Mesenchymal stem cell (in vitro differentiated cells and primary cell): ENCODE measurements around the gene NDUFS6. TPM values are rescaled to one million over a fixed set of nuclear protein-coding genes. Genes with fewer than 3 reads are reported as not detected.

Source experiments
- DNase-seq: peaks from one replicate; pipeline ENCODE4 v3.0.0-alpha.2; 2013
- H2AFZ ChIP-seq: one replicate; pipeline ENCODE4 v1.6.1; 2013; ENCODE audit warnings: low read depth, mild to moderate bottlenecking, control low read depth, inconsistent platforms, low read length, moderate library complexity
- H2AK5ac ChIP-seq: 2 replicates; pipeline ENCODE4 v1.6.1; 2013; ENCODE audit warnings: low read length, moderate library complexity, mild to moderate bottlenecking, inconsistent platforms; ENCODE audit not compliant: severe bottlenecking
- H2BK120ac ChIP-seq: one replicate; pipeline ENCODE4 v1.6.1; 2013; ENCODE audit warnings: low read depth, mild to moderate bottlenecking, inconsistent platforms, low read length, moderate library complexity
- H2BK12ac ChIP-seq, 2 experiments: one replicate each; pipeline ENCODE4 v1.6.1; 2013; ENCODE audit warnings: inconsistent platforms in 2 of 2, low read length in 2 of 2, mild to moderate bottlenecking in 2 of 2, moderate library complexity in 2 of 2, control low read depth in 1 of 2
- H2BK15ac ChIP-seq: one replicate; pipeline ENCODE4 v1.6.1; 2013; ENCODE audit warnings: mild to moderate bottlenecking, low read depth, inconsistent platforms; ENCODE audit not compliant: poor library complexity, severe bottlenecking
- H2BK5ac ChIP-seq: 2 replicates; pipeline ENCODE4 v1.6.1; 2013; ENCODE audit warnings: low read depth, mild to moderate bottlenecking, low read length, control low read depth, inconsistent platforms; ENCODE audit not compliant: poor library complexity, severe bottlenecking
- H3K14ac ChIP-seq, 2 experiments: one replicate each; pipeline ENCODE4 v1.6.1; 2013; ENCODE audit warnings: inconsistent platforms in 2 of 2, low read length in 2 of 2, control low read depth in 1 of 2, mild to moderate bottlenecking in 1 of 2, moderate library complexity in 1 of 2
- H3K18ac ChIP-seq, 2 experiments: one replicate each; pipeline ENCODE4 v1.6.1; 2013; ENCODE audit warnings: inconsistent platforms in 2 of 2, low read length in 2 of 2, control low read depth in 1 of 2, low read depth in 1 of 2, mild to moderate bottlenecking in 1 of 2
- H3K23ac ChIP-seq, 2 experiments: one replicate each; pipeline ENCODE4 v1.6.1; 2013; ENCODE audit warnings: inconsistent platforms in 2 of 2, low read length in 2 of 2, mild to moderate bottlenecking in 2 of 2, moderate library complexity in 2 of 2, control low read depth in 1 of 2
- H3K27ac ChIP-seq: 2 replicates; pipeline ENCODE4 v1.5.1; 2013; ENCODE audit warnings: mild to moderate bottlenecking, moderate library complexity, low read length, control low read depth, inconsistent platforms; ENCODE audit not compliant: poor library complexity, severe bottlenecking
- H3K27me3 ChIP-seq, 2 experiments: 2 replicates each; pipeline versions ENCODE4 v1.6.1 to v1.7.0; 2013; ENCODE audit warnings: low read length in 2 of 2, mild to moderate bottlenecking in 2 of 2, moderate library complexity in 2 of 2, control low read depth in 1 of 2, inconsistent platforms in 1 of 2; ENCODE audit not compliant: control insufficient read depth in 1 of 2, insufficient read depth in 1 of 2
- H3K36me3 ChIP-seq, 2 experiments: 2 replicates each; pipeline versions ENCODE4 v1.6.1 to v1.7.0; 2013; ENCODE audit warnings: low read length in 2 of 2, control low read depth in 1 of 2, inconsistent platforms in 1 of 2, low read depth in 1 of 2, mild to moderate bottlenecking in 1 of 2; ENCODE audit not compliant: insufficient read depth in 2 of 2, control insufficient read depth in 1 of 2
- H3K4ac ChIP-seq, 2 experiments: one replicate each; pipeline ENCODE4 v1.6.1; 2013; ENCODE audit warnings: inconsistent platforms in 2 of 2, low read length in 2 of 2, mild to moderate bottlenecking in 2 of 2, moderate library complexity in 2 of 2, control low read depth in 1 of 2, low read depth in 1 of 2
- H3K4me1 ChIP-seq: 2 replicates; pipeline ENCODE4 v1.6.1; 2013; ENCODE audit warnings: low read depth, low read length, control low read depth; ENCODE audit not compliant: control insufficient read depth, insufficient read depth
- H3K4me2 ChIP-seq: 2 replicates; pipeline ENCODE4 v1.6.1; 2013; ENCODE audit warnings: low read length, mild to moderate bottlenecking, inconsistent platforms; ENCODE audit not compliant: poor library complexity, severe bottlenecking
- H3K4me3 ChIP-seq, 2 experiments: 2 replicates each; pipeline versions ENCODE4 v1.5.1 to v1.7.0; 2013; ENCODE audit warnings: low read length in 2 of 2, mild to moderate bottlenecking in 2 of 2, control low read depth in 1 of 2, low read depth in 1 of 2; ENCODE audit not compliant: insufficient read depth in 1 of 2
- H3K79me1 ChIP-seq: replicated peaks from 2 replicates; pipeline ENCODE4 v1.6.1; 2013; ENCODE audit warnings: mild to moderate bottlenecking, control low read depth, low read length, inconsistent platforms; ENCODE audit not compliant: poor library complexity, severe bottlenecking
- H3K9ac ChIP-seq: 2 replicates; pipeline ENCODE4 v1.7.0; 2013; ENCODE audit warnings: mild to moderate bottlenecking, low read length, moderate library complexity
- H3K9me3 ChIP-seq: 2 replicates; pipeline ENCODE4 v1.7.0; 2013; ENCODE audit warnings: mild to moderate bottlenecking, low read length; ENCODE audit not compliant: control insufficient read depth
- H4K8ac ChIP-seq: one replicate; pipeline ENCODE4 v1.6.1; 2013; ENCODE audit warnings: inconsistent platforms, mild to moderate bottlenecking, low read length, moderate library complexity
- H4K91ac ChIP-seq: one replicate; pipeline ENCODE4 v1.6.1; 2013; ENCODE audit warnings: mild to moderate bottlenecking, low read length, inconsistent platforms
- WGBS: methylation state at CpG from one replicate; pipeline ENCODE4 v1.1.7; 2013; ENCODE audit warnings: mixed read lengths; 5-methylcytosine and 5-hydroxymethylcytosine counted together
- polyA plus RNA-seq, 2 experiments: library from polyadenylated mRNA; stranded (reverse); fragments of 200-250 nt; gene quantifications; one replicate each; pipeline ENCODE4 v1.2.3, GENCODE V29; 2013

NDUFS6 gene
- polyA plus RNA-seq (2013, experiment 1 of 2) = 102 TPM
- polyA plus RNA-seq (2013, experiment 2 of 2) = 105 TPM

- Histone ChIP-seq H3K4me2 (peak within 1 kb of the TSS; percentile 93), H2AK5ac (no peak within 1 kb of the TSS), H2BK15ac (peak within 1 kb of the TSS; percentile 82), H3K4me3 (peak within 1 kb of the TSS; percentile 96 to 98), H2BK5ac (peak within 1 kb of the TSS; percentile 12), H3K27me3 (no peaks in the 10 kb centered on the region), H3K4me1 (peaks cover 19% of the 10 kb centered on the region), H3K4ac (peak within 1 kb of the TSS; percentile 65 to 73), H4K91ac (peak within 1 kb of the TSS; percentile 88), H3K18ac (peak within 1 kb of the TSS; percentile 30 to 99), H3K9me3 (no peaks in the 10 kb centered on the region), H3K23ac (peak within 1 kb of the TSS in 1 of 2 experiments; percentile 54), H2AFZ (peak within 1 kb of the TSS; percentile 89), H4K8ac (peak within 1 kb of the TSS; percentile 94), H3K27ac (peak within 1 kb of the TSS; percentile 78), H3K9ac (peak within 1 kb of the TSS; percentile 97), H2BK12ac (peak within 1 kb of the TSS in 1 of 2 experiments; percentile 7), H3K14ac (peak within 1 kb of the TSS in 1 of 2 experiments; percentile 99), H3K36me3 (peaks cover 47 to 61% of the 10 kb centered on the region in 2 experiments), H2BK120ac (no peak within 1 kb of the TSS), H3K79me1 (peaks cover 39% of the 10 kb centered on the region)
- peak; percentile 65 for DNase-seq
- WGBS = under 1% methylated on average over 67 of the region's 69 CpGs
Measured at GRCh38 chr5:1801222-1801966, at the start of gene NDUFS6. TSS of gene NDUFS6 (plus strand) at chr5:1801407. CDS start at chr5:1801418, 11 bp downstream.

- Histone ChIP-seq H3K9me3 (no peaks in the 10 kb centered on the region), H3K27me3 (peaks cover 0 to 46% of the 10 kb centered on the region in 2 experiments), H3K18ac (no peak overlapping the region), H3K9ac (no peak overlapping the region), H3K79me1 (no peaks in the 10 kb centered on the region), H2AK5ac (no peak overlapping the region), H2BK5ac (no peak overlapping the region), H3K4me2 (no peak overlapping the region), H3K4me3 (no peak overlapping the region), H2BK12ac (no peak overlapping the region), H2BK120ac (no peak overlapping the region), H4K91ac (no peak overlapping the region), H3K4me1 (no peaks in the 10 kb centered on the region), H3K27ac (no peak overlapping the region), H3K23ac (no peak overlapping the region), H4K8ac (no peak overlapping the region), H3K14ac (no peak overlapping the region), H2AFZ (no peak overlapping the region), H3K4ac (no peak overlapping the region), H3K36me3 (no peaks in the 10 kb centered on the region), H2BK15ac (no peak overlapping the region)
- WGBS = 81% methylated on average over 22 of the region's 29 CpGs
- DNase-seq = no peak
Measured at GRCh38 chr5:1751864-1752822, 49.1 kb upstream of the NDUFS6 start.

GRCh38 chr5:1752881-1753280 lies 48.3 kb upstream of the NDUFS6 start:
- H4K91ac ChIP-seq = no peak overlapping the region
- no peaks in the 10 kb centered on the region for H3K4me1 ChIP-seq
- H3K36me3 ChIP-seq = no peaks in the 10 kb centered on the region
- H3K9me3 ChIP-seq = no peaks in the 10 kb centered on the region
- H3K4me2 ChIP-seq = no peak overlapping the region
- no peak overlapping the region for H2BK15ac ChIP-seq
- no peak overlapping the region for H3K4me3 ChIP-seq
- no peak overlapping the region for H3K23ac ChIP-seq
- no peak for DNase-seq
- peaks cover 0 to 48% of the 10 kb centered on the region in 2 experiments for H3K27me3 ChIP-seq
- no peak overlapping the region for H3K18ac ChIP-seq
- no peak overlapping the region for H3K27ac ChIP-seq
- H2BK12ac ChIP-seq = no peak overlapping the region
- H3K4ac ChIP-seq = no peak overlapping the region
- H3K79me1 ChIP-seq = no peaks in the 10 kb centered on the region
- H2AFZ ChIP-seq = no peak overlapping the region
- no peak overlapping the region for H4K8ac ChIP-seq
- no peak overlapping the region for H3K14ac ChIP-seq
- no peak overlapping the region for H2BK5ac ChIP-seq
- H2AK5ac ChIP-seq = no peak overlapping the region
- H3K9ac ChIP-seq = no peak overlapping the region
- H2BK120ac ChIP-seq = no peak overlapping the region
- WGBS = 81% methylated on average over 16 of the region's 16 CpGs

DNA sequence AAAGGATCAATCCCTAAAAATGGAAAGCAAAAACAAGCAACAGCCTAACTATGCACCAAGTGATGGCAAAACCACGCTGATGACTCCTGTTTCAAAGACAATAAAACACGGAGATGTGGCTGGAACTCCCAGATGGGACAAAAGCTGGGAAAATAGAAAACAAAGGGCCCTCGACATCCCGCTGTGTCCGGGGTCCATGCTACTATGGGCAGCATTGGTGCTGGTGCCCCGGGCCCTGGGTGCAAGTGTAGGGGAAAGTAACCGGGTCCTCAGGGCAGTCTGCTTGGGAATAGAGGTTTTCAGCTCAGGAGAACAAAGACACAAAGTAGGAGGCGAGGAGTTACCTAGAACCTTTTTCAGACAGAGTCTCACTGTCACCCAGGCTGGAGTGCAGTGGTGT lies 47.7 kb upstream of the NDUFS6 start:
- Histone ChIP-seq H2BK12ac (no peak overlapping the region), H3K4ac (no peak overlapping the region), H2AK5ac (no peak overlapping the region), H3K36me3 (no peaks in the 10 kb centered on the region), H3K4me2 (no peak overlapping the region), H3K27me3 (peaks cover 0 to 48% of the 10 kb centered on the region in 2 experiments), H3K18ac (no peak overlapping the region), H3K4me1 (no peaks in the 10 kb centered on the region), H3K23ac (no peak overlapping the region), H2AFZ (no peak overlapping the region), H3K14ac (no peak overlapping the region), H2BK5ac (no peak overlapping the region), H4K8ac (no peak overlapping the region), H3K4me3 (no peak overlapping the region), H3K27ac (no peak overlapping the region), H4K91ac (no peak overlapping the region), H3K9ac (no peak overlapping the region), H3K9me3 (peaks cover 3% of the 10 kb centered on the region), H2BK15ac (no peak overlapping the region), H3K79me1 (no peaks in the 10 kb centered on the region), H2BK120ac (no peak overlapping the region)
- 73% methylated on average over 8 of the region's 8 CpGs for WGBS
- no peak for DNase-seq
